GM18870 (cell line): ENCODE data around the gene CSNK2A1.

ENCODE experiments used
- ATAC-seq: cut with Tn5 transposase; IDR thresholded peaks from one replicate; pipeline ENCODE4 v1.9.1; 2021; ENCODE audit warnings: moderate library complexity; ENCODE audit not compliant: unreplicated experiment

CSNK2A1 gene

DNA sequence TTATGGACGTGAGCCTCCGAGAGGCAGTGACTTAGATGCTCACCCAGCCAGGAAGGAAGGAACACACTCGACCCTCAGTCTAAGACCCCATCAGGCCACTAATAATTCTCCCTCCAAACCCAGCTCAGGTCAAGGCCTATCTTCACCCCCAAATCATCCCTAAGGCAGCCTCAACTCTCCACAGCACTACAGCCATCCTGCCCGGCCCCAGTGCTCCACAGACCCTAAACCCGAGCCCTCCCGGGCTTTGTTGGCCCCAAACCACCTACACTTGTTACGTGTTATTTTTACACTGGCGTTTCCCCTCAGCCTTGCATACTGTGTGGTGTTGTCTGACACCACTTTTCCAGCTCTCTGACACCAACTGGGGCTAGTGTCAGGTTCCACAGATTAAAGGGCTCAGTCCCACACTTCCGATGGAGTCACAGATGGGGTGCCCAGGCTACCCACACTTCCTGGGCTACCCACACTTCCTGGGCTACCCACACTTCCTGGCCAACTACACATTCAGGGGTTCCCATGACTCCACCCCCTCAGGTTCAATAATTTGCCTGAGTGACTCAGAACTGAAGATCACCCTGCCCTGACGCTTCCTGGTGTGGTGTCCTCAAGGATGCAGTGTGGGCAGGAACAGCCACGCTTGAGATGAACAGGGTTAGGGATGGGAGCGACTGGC is 110.2 kb downstream of the CSNK2A1 start:
- peak; percentile 70 for ATAC-seq

DNA sequence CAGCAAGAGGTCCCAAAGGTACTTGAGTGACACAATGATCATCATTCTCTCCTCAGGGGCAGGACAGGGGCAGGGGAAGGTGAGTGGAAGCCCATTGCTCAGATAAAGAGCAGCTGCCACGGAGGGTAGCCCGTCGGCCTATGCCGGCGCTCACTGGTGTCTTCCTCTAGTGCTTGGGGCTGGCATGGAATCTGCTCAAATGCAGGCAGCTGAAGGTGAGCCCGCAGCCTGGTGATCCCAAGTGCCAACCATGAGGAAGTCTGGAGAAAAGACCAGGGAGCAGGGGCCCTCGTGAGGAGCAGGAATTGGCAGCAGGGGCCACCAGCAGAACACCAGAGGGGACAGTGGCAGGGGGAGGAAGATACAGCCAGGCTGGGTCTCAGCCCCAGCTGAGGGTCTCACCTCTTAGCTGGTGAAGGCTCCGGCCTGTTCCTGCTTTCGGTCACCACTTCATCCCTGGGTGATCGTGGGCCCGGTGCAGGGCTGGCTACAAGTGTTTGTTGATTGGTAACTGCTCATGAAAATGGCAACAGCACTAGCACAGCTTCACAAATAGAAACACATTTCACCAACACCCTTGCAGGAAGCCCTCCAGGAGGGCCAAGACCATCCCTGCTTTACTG is 110.8 kb downstream of the CSNK2A1 start:
- ATAC-seq: no peak

DNA sequence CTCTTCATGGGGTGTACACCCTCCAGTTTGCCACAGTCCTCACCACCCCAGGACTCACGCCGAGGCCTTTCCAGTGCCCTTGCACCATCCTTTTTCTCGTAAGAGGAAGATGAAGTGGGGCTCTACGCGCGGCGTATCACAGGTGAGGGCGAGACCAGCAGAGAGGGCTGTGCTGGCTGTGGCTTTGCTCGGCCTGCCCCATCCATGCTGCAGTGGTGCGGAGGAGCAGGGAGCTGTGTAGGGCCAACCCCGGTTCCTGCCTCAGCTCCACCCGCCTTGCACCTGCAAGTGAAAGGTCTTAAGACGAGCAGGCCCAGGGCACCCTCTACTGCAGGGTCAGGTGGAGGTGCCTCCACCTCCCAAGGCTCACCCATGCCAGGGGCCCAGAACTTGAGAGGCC is 111.4 kb downstream of the CSNK2A1 start:
- no peak for ATAC-seq

DNA sequence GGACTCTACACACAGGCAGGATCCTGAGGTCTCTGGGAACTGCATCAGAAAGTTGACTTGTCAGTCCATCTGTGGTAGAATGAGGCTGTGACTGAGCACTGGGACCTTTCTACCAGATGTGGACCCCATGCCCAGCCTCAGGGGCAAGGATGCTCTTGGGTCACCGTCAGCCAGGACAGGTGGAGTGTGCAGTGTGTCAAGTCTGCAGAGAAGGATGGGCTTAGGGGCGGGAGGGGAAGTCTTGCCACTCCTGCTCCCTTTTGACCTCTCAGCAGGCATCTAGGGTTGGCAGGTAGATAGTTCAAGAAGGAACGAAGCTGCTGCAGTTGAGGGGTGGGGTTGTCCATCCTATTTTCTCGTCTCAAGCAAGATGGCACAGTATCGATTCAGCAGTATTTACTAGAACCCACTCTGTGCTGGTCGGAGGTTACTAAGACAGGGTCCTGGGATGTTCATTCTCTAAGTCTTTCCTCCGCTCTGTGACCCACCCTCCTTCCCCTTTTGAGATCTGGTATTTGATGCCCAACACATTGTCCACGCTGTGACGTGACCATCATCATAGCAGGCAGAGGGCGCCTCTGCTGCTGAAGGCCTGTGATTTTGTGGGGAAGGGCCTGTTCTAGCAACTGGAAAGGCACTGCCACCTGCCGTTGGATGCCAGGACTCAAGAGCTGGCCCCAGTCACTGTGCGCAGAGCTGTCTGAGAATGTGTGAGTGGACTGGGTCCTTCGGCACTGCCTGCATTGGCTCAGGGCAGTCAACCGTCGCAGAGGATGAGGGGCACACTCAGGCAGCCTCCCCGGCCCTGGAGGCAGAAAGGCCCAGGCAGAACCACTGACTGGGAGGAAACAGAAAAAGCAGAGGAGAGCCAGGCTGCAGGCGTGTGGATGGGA is 112.3 kb downstream of the CSNK2A1 start:
- no peak for ATAC-seq

DNA sequence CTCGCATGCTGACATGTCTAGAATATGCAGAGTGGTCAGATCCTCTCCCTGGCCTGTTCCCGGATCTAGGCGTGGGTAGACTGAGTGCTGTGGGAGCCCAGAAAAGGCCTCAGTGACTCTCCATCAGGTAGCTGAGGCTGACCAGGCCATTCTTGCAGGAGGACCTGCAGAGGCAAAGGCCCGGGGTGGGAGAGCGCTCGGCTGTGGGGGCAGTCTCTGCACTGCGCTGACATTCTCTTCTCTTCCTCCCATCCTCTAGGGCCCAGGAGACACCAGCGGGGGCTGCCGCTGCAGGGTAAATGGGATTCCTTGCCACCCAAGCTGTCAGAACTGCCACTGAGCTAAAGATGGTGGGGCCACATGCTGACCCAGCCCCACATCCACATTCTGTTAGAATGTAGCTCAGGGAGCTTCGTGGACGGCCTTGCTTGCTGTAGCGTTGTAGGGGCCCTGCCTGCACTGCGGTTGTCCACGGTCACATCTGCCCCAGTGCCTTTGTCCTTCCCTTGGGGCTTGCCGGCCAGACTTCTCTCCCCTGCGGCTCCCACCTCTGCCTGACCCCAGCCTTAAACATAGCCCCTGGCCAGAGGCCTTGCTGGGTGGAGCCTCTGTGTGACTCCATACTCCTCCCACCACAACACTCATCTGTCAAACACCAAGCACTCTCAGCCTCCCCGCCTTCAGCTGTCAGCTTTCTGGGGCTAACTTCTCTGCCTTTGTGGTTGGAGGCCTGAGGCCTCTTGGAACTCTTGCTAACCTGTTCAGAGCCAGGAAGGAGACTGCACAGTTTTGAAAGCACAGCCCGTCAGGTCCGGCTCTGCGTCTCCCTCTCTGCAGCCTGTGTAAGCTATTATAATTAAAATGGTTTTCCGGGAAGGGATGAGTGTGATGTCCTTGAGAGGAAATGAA is 113.2 kb downstream of the CSNK2A1 start:
- no peak for ATAC-seq

DNA sequence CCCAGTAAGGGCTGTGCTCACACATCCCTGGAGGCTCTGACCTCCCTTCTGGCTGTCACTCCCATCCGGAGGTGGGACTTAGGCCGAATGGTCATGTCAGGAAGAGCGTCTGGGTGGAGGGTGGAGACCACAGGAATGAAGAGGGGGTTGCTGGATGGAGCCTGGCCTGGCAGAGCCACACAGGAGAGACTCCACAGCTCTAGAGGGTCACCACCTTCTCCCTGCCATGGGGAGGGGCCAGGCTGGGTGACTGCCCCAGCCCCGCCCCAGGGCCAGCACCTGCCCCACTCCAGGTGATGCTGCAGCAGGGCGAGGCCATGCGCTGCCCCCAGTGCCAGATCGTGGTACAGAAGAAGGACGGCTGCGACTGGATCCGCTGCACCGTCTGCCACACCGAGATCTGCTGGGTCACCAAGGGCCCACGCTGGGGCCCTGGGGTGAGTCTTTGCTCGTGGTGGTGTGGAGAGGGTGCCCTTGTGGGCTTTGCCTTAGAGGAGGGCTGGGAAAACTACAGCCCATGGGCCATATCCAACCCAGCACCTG is 114.9 kb downstream of the CSNK2A1 start:
- no peak for ATAC-seq

DNA sequence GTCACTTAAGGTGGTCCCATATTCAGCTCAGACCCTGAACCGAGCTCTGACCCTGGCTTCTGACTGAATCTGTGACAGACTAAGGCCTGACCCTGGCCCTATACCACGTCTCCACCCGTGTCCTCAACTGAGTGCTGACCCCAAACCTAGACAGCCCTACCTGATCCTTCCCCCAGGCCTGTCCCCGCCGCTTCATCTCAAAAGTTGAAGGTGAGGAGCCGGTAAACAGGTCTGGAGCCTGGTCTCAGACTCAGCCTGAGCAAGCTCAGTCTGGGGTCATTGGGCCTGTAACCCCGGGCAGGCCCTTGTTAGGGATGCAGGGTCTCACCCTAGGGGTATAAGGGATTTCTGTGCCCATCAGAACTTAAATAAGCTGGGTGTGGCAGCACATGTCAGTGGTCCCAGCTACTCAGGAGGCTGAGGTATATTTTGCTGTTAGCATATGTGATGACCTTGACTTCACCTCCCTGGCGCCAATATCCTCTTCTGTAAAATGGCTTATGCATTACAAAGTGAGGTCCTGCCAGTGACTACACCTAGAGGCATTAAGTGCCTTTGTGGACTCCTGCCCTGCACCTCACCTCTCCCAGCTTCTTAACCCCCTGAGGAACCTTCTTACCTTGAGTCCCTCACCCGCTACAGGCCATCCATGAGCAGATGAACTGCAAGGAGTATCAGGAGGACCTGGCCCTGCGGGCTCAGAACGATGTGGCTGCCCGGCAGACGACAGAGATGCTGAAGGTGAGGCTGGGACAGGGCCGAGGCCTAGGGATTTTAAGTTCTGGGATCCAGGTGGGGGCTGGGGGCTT is 115.5 kb downstream of the CSNK2A1 start:
- ATAC-seq: no peak

DNA sequence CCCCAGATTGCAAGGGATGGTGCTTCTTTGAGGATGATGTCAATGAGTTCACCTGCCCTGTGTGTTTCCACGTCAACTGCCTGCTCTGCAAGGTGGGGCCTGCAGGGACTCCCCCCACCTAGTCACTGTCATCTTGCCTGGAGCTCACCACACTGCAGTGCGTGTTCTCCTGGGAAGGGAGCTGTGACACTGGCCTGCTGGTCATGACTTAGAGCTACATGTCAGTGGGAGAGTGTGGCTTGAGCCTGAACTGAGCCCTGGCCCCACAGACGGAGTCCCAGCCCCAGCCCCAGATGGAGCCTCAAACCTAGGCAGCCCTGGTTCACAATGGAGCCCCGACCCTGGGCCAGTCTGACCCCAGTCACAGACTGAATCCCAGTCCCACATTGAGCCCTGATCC is 116.2 kb downstream of the CSNK2A1 start:
- no peak for ATAC-seq

DNA sequence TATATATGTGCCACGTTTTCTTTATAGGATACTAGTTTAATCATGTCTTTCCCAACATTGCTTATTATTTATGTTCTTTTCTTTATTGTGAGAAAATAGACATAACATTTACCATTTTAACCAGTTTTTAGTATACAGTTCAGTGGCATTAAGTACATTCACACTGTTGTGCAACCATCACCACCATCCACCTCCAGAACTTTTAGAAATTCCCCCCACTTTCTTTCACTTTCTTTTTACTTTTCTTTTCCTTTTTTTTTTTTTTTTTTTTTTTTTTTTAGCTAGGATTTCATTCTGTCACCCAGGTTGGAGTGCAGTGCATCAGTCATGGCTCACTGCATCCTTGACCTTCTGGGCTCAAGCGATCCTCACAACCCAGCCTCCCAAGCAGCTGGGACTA is 117.0 kb downstream of the CSNK2A1 start:
- no peak for ATAC-seq
